Osteocyte (in vitro differentiated cells): ENCODE data around the gene PRKACA. TPM values are rescaled to one million over a fixed set of nuclear protein-coding genes. Genes with fewer than 3 reads are reported as not detected.

ENCODE experiments used
- DNase-seq: peaks from one replicate; pipeline ENCODE4 v3.0.0; 2021; ENCODE audit warnings: mixed read lengths; ENCODE audit not compliant: unreplicated experiment; ENCODE audit errors: extremely low spot score
- H3K27ac Mint-ChIP-seq: one replicate; pipeline ENCODE4 v1.8.0; 2021; ENCODE audit warnings: mild to moderate bottlenecking, mixed read lengths; ENCODE audit not compliant: unreplicated experiment
- H3K27me3 Mint-ChIP-seq: one replicate; pipeline ENCODE4 v1.8.0; 2021; ENCODE audit warnings: mixed read lengths; ENCODE audit not compliant: unreplicated experiment
- H3K36me3 Mint-ChIP-seq: one replicate; pipeline ENCODE4 v1.8.0; 2021; ENCODE audit warnings: mixed read lengths; ENCODE audit not compliant: unreplicated experiment
- H3K4me1 Mint-ChIP-seq: one replicate; pipeline ENCODE4 v1.8.0; 2021; ENCODE audit warnings: mixed read lengths; ENCODE audit not compliant: unreplicated experiment
- H3K4me3 Mint-ChIP-seq: one replicate; pipeline ENCODE4 v1.8.0; 2021; ENCODE audit warnings: mild to moderate bottlenecking, moderate library complexity, mixed read lengths; ENCODE audit not compliant: unreplicated experiment
- H3K9me3 Mint-ChIP-seq: one replicate; pipeline ENCODE4 v1.8.0; 2021; ENCODE audit warnings: mixed read lengths; ENCODE audit not compliant: unreplicated experiment
- total RNA-seq: library from RNA; stranded (reverse); gene quantifications from 2 replicates; pipeline ENCODE4 v1.2.1, GENCODE V29; 2021
- TF ChIP-seq, protein P1 (sequence below): fragments of 200-600 bp; sonication (generic); IDR thresholded peaks from 2 replicates; pipeline ENCODE4 v1.5.0; 2021; ENCODE audit warnings: antibody characterized with exemption, mild to moderate bottlenecking, moderate library complexity

Gene PRKACA
- total RNA-seq, 1 donor from 2014 or later, result 115 TPM

- Mint-ChIP-seq H3K27me3 (no peaks in the 10 kb centered on the region), H3K27ac (no peak overlapping the region), H3K4me3 (no peak overlapping the region), H3K9me3 (no peaks in the 10 kb centered on the region), H3K4me1 (no peaks in the 10 kb centered on the region), H3K36me3 (peaks cover 14% of the 10 kb centered on the region)
- no peak for DNase-seq
- TF ChIP-seq, protein P1, sequence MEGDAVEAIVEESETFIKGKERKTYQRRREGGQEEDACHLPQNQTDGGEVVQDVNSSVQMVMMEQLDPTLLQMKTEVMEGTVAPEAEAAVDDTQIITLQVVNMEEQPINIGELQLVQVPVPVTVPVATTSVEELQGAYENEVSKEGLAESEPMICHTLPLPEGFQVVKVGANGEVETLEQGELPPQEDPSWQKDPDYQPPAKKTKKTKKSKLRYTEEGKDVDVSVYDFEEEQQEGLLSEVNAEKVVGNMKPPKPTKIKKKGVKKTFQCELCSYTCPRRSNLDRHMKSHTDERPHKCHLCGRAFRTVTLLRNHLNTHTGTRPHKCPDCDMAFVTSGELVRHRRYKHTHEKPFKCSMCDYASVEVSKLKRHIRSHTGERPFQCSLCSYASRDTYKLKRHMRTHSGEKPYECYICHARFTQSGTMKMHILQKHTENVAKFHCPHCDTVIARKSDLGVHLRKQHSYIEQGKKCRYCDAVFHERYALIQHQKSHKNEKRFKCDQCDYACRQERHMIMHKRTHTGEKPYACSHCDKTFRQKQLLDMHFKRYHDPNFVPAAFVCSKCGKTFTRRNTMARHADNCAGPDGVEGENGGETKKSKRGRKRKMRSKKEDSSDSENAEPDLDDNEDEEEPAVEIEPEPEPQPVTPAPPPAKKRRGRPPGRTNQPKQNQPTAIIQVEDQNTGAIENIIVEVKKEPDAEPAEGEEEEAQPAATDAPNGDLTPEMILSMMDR, result no peak
Observed at GRCh38 chr19:14158276-14159023, 40.9 kb upstream of the PRKACA start.

- no peak for DNase-seq
- Mint-ChIP-seq H3K27me3 (no peaks in the 10 kb centered on the region), H3K36me3 (peaks cover 16% of the 10 kb centered on the region), H3K27ac (no peak overlapping the region), H3K4me3 (no peak overlapping the region), H3K9me3 (no peaks in the 10 kb centered on the region), H3K4me1 (no peaks in the 10 kb centered on the region)
- TF ChIP-seq, protein P1, result no peak
Observed at GRCh38 chr19:14156971-14157717, 39.6 kb upstream of the PRKACA start.

GRCh38 chr19:14156122-14156521, 38.6 kb upstream of the PRKACA start:
- no peak for DNase-seq
- Mint-ChIP-seq H3K4me1 (no peaks in the 10 kb centered on the region), H3K27ac (no peak overlapping the region), H3K27me3 (no peaks in the 10 kb centered on the region), H3K4me3 (no peak overlapping the region), H3K36me3 (peaks cover 20% of the 10 kb centered on the region), H3K9me3 (no peaks in the 10 kb centered on the region)
- TF ChIP-seq, protein P1, result no peak

- Mint-ChIP-seq H3K4me3 (no peak overlapping the region), H3K27ac (no peak overlapping the region), H3K27me3 (no peaks in the 10 kb centered on the region), H3K4me1 (no peaks in the 10 kb centered on the region), H3K9me3 (no peaks in the 10 kb centered on the region), H3K36me3 (peaks cover 20% of the 10 kb centered on the region)
- no peak for DNase-seq
- TF ChIP-seq, protein P1, result no peak
Observed at GRCh38 chr19:14155371-14155770, 37.8 kb upstream of the PRKACA start.

- TF ChIP-seq, protein P1, result no peak
- H3K27ac Mint-ChIP-seq, result no peak overlapping the region
- H3K36me3 Mint-ChIP-seq, result peaks cover 16% of the 10 kb centered on the region
- DNase-seq, result no peak
- H3K27me3 Mint-ChIP-seq, result no peaks in the 10 kb centered on the region
- no peak overlapping the region for H3K4me3 Mint-ChIP-seq
- no peaks in the 10 kb centered on the region for H3K9me3 Mint-ChIP-seq
- H3K4me1 Mint-ChIP-seq, result peaks cover 12% of the 10 kb centered on the region
Observed at GRCh38 chr19:14152713-14153112, 35.2 kb upstream of the PRKACA start.
